Chondrocyte (in vitro differentiated cells): ENCODE data around the gene SNAI3. TPM values are rescaled to one million over a fixed set of nuclear protein-coding genes. Genes with fewer than 3 reads are reported as not detected.

ENCODE experiments used
- DNase-seq: peaks from one replicate; pipeline ENCODE4 v3.0.0; 2021; ENCODE audit warnings: mixed read lengths, low spot score
- H3K27ac Mint-ChIP-seq: one replicate; pipeline ENCODE4 v1.8.0; 2021; ENCODE audit warnings: mild to moderate bottlenecking, moderate library complexity, mixed read lengths; ENCODE audit not compliant: unreplicated experiment
- H3K27me3 Mint-ChIP-seq: 2 replicates; pipeline ENCODE4 v1.8.0; 2021; ENCODE audit warnings: low read depth, mixed read lengths
- H3K36me3 Mint-ChIP-seq: 2 replicates; pipeline ENCODE4 v1.8.0; 2021; ENCODE audit warnings: low read depth, mixed read lengths
- H3K4me1 Mint-ChIP-seq: 2 replicates; pipeline ENCODE4 v1.8.0; 2021; ENCODE audit warnings: low read depth, mild to moderate bottlenecking, mixed read lengths
- H3K4me3 Mint-ChIP-seq: one replicate; pipeline ENCODE4 v1.8.0; 2021; ENCODE audit warnings: mild to moderate bottlenecking, moderate library complexity, mixed read lengths; ENCODE audit not compliant: unreplicated experiment
- H3K9me3 Mint-ChIP-seq: 2 replicates; pipeline ENCODE4 v1.8.0; 2021; ENCODE audit warnings: low read depth, mixed read lengths
- total RNA-seq: library from RNA; stranded (reverse); gene quantifications from 3 replicates; pipeline ENCODE4 v1.2.1, GENCODE V29; 2021
- TF ChIP-seq, protein P1 (sequence below): fragments of 200-600 bp; sonication (generic); IDR thresholded peaks from 2 replicates; pipeline ENCODE4 v1.5.0; 2021; ENCODE audit warnings: antibody characterized with exemption, mild to moderate bottlenecking, moderate library complexity

Gene SNAI3
- total RNA-seq, 1 donor from 2014 or later = not detected

DNA sequence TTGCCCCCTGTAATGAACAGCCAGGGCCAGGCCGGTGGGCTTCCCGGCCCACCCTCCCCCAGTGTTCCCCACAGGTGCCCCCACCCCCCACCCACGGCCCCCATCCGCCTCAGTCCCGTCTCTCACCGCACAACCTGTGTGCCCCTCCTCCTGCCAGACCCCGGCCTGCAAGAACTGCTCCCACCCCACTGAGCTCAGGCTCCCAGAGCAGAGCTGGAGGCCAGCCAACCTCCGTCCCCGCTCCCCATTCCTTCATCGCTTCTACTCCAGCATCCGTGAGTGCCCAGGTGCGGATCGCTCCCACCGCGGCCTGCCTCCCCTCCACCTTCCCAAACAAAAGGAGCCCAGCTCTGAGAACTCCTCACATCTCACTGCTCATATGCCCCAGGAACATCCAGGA is 27.6 kb downstream of the SNAI3 start:
- H3K4me3 Mint-ChIP-seq = no peak overlapping the region
- TF ChIP-seq, protein P1, sequence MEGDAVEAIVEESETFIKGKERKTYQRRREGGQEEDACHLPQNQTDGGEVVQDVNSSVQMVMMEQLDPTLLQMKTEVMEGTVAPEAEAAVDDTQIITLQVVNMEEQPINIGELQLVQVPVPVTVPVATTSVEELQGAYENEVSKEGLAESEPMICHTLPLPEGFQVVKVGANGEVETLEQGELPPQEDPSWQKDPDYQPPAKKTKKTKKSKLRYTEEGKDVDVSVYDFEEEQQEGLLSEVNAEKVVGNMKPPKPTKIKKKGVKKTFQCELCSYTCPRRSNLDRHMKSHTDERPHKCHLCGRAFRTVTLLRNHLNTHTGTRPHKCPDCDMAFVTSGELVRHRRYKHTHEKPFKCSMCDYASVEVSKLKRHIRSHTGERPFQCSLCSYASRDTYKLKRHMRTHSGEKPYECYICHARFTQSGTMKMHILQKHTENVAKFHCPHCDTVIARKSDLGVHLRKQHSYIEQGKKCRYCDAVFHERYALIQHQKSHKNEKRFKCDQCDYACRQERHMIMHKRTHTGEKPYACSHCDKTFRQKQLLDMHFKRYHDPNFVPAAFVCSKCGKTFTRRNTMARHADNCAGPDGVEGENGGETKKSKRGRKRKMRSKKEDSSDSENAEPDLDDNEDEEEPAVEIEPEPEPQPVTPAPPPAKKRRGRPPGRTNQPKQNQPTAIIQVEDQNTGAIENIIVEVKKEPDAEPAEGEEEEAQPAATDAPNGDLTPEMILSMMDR = no peak
- no peaks in the 10 kb centered on the region for H3K9me3 Mint-ChIP-seq
- no peak for DNase-seq
- H3K27me3 Mint-ChIP-seq = no peaks in the 10 kb centered on the region
- H3K27ac Mint-ChIP-seq = no peak overlapping the region
- peaks cover 12% of the 10 kb centered on the region for H3K4me1 Mint-ChIP-seq
- peaks cover 5% of the 10 kb centered on the region for H3K36me3 Mint-ChIP-seq

DNA sequence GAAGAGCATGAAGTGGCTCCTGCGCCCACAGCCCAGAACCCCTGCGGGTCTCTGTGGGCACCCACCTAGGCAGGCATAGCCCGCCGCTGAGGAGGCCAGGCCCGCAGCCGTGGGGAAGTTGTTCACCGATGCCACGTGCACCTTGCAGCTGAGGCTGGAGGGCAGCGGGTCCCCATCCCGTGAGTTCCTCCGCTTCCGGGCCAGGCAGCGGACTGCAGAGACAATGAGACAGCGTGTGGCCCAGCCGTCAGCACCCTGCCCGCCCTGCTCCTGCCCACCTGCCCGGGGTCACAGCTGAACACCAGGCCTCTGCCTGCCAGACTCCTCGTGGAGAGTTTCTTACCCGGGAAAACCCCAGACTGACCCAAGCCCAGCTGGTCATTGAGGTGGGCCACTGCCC is 28.9 kb downstream of the SNAI3 start:
- Mint-ChIP-seq H3K36me3 (peaks cover 6% of the 10 kb centered on the region), H3K4me3 (no peak overlapping the region), H3K9me3 (no peaks in the 10 kb centered on the region), H3K4me1 (peaks cover 12% of the 10 kb centered on the region), H3K27ac (no peak overlapping the region), H3K27me3 (no peaks in the 10 kb centered on the region)
- no peak for DNase-seq
- TF ChIP-seq, protein P1 = no peak

DNA sequence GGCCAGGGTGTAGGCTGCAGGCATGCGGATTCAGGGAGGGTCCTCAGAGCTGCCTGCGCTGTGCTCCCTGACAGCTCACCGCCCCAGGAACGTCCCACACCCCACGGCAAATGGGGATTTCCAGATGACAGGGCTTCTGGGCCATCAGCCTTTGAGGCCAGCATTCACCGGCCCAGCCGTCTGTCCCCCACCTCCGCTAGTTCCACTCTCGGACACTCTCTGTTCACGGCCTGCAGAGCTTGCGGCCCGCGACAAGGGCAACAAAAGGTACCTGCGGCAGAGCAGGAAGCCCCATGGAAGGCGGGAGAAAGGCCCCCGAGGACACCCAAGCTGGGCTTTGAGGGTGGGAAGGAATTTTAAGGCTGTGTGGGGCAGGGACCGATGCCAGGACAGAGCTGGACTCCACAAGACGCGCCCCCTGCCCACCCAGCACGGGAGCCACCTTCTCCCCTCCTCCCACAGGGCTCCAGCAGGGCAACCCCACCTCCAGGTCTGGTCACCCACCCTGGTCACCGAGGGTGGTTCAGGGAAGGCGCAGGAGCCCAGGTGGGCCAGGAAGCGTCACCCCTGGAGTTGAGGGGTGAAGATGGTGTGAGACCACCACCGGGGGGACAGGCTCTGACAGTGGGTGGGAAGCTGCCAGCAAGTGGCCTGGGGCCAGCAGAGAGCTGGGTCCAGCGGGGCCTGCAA is 29.9 kb downstream of the SNAI3 start:
- DNase-seq = no peak
- no peaks in the 10 kb centered on the region for H3K9me3 Mint-ChIP-seq
- TF ChIP-seq, protein P1 = no peak
- peaks cover 7% of the 10 kb centered on the region for H3K4me1 Mint-ChIP-seq
- H3K27ac Mint-ChIP-seq = no peak overlapping the region
- H3K4me3 Mint-ChIP-seq = no peak overlapping the region
- no peaks in the 10 kb centered on the region for H3K27me3 Mint-ChIP-seq
- H3K36me3 Mint-ChIP-seq = peaks cover 6% of the 10 kb centered on the region

DNA sequence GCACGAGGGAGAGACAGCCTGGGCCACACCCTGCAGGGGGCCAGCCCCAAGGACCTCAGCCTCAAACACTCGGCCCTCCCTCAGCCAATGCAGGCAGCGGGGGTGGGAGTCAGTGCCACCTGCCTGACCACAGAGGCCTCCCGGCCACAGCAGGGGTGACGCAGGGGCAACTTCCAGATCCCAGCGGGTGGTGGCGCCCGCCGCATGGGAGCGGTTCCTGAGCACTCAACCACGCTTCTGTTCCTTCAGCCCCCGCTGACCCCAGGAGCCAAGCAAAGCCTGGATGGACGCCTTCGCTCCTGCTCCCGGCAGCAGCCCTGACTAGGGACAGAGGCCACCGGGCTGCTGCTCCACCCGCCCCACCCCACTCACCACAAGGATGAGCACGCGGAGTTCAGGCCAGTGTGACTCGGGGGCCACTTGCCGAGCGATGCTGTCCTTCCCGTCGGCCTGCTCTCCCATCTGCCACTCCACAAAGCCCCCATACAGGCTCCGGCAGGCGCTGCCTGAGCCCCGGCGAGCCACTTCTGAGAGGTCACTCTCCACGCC is 30.5 kb downstream of the SNAI3 start:
- Mint-ChIP-seq H3K36me3 (peaks cover 6% of the 10 kb centered on the region), H3K4me3 (no peak overlapping the region), H3K27me3 (no peaks in the 10 kb centered on the region), H3K4me1 (peaks cover 5% of the 10 kb centered on the region), H3K9me3 (no peaks in the 10 kb centered on the region), H3K27ac (no peak overlapping the region)
- TF ChIP-seq, protein P1 = no peak
- no peak for DNase-seq

DNA sequence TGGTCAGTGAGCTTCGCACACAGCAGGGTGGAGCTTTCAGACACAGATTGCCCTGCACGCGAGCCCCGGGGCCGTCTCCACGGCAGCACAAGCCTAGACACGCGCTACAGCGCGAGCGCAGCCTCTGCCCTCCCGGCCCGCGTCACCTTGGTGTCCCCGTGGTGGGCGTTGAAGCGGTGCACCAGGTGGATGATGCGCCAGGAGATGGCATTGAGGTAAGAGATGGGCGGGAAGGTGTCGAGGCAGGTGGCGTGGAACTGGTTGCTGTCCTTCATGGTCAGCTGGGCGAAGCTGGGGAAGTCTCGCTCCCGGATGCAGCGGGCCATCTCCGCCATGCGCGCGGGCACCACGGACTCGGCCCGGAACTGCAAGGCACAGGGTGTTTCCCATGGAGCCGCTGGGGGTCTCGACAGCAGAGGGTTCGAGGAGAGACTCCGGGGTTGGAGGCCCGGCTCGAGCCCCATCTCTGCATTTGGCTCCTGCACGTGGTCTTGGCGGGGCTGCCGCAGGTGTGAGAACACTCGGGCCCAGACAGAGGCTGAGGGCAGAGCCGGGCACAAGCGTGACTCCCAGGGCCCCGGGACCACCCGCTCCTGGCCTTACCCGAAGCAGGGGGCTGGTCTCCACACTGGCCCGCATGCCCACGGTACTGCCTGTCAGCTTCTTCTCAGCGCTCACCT is 31.1 kb downstream of the SNAI3 start:
- no peaks in the 10 kb centered on the region for H3K27me3 Mint-ChIP-seq
- TF ChIP-seq, protein P1 = no peak
- no peak overlapping the region for H3K27ac Mint-ChIP-seq
- no peaks in the 10 kb centered on the region for H3K9me3 Mint-ChIP-seq
- peaks cover 7% of the 10 kb centered on the region for H3K4me1 Mint-ChIP-seq
- no peak for DNase-seq
- H3K4me3 Mint-ChIP-seq = no peak overlapping the region
- peaks cover 6% of the 10 kb centered on the region for H3K36me3 Mint-ChIP-seq
